ENCODE data around the gene ANXA2R. TPM values are rescaled to one million over a fixed set of nuclear protein-coding genes. Genes with fewer than 3 reads are reported as not detected.
"Not testable (repeated sequence)": the region's sequence is repeated elsewhere in the genome, so short reads cannot be mapped to it uniquely, and the experiment has no call there.

ANXA2R gene
- total and polyA plus RNA-seq, 4 donors, result 0.49 to 2.0 (median 0.71) TPM

DNA sequence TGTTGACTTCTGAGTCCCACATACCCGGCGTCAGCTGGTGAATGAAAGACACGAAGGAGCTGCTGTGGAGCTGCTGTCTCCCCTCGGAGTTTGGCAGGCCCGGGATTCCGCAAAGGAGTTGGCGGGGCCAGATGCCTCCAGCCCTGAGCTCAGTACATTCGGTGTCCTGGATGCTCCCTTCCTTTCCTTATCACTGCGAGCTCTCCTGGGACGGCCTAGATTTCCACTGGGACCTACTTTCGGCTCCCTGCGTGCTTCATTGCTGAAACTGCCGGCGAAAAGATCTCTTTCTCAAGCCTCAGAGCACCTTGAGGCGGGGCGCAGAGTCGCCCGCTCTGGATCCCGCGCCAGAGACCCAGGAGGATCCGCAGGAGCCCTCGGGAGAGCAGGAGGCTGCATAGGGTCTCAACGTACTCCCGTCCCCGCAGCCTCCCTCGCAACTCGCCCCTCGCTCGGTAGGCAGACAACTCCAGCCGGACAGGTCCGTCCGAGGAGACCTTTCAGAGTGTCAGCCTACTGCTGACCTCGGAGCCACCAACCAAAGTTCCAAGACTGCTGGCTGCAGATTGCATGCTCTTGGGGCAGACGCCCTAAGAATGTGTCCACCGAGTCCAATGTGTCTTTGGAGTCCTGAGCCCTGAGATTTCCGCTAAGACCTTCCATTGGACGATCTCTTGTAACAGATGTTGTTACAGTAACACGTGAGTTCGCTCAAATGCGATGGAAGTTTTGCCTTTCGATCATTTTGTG lies 6.1 kb downstream of the ANXA2R start:
- H3K9me3 ChIP-seq (ENCODE audit: control insufficient read depth in 4 of 4, low read length in 3 of 4), result peaks cover 0 to 7% (median 3%) of the 10 kb centered on the region in 4 donors
- WGBS, result 32% methylated on average over 41 of the region's 41 CpGs
- no peak overlapping the region for H3K9ac ChIP-seq (ENCODE audit: low read depth in 1 of 2, low read length in 2 of 2)
- H3K27ac ChIP-seq (ENCODE audit: low read depth in 1 of 2, low read length in 2 of 2), result no peak overlapping the region
- no peak for DNase-seq (ENCODE audit: low spot score)
- H3K27me3 ChIP-seq (ENCODE audit: control insufficient read depth in 4 of 4, insufficient read depth in 4 of 4, low read length in 3 of 4), result peaks cover 0 to 21% (median 6%) of the 10 kb centered on the region in 4 donors
- TF ChIP-seq RAD21 (IDR thresholded peaks at IDR 0.05) (no peak), HNF4G (IDR thresholded peaks at IDR 0.05) (no peak), RXRA (IDR thresholded peaks at IDR 0.05) (no peak), FOXA1 (IDR thresholded peaks at IDR 0.05) (no peak), SP1 (IDR thresholded peaks at IDR 0.05) (no peak), TAF1 (conservative IDR thresholded peaks at IDR 0.05) (no peak)
- TF ChIP-seq, protein P1, sequence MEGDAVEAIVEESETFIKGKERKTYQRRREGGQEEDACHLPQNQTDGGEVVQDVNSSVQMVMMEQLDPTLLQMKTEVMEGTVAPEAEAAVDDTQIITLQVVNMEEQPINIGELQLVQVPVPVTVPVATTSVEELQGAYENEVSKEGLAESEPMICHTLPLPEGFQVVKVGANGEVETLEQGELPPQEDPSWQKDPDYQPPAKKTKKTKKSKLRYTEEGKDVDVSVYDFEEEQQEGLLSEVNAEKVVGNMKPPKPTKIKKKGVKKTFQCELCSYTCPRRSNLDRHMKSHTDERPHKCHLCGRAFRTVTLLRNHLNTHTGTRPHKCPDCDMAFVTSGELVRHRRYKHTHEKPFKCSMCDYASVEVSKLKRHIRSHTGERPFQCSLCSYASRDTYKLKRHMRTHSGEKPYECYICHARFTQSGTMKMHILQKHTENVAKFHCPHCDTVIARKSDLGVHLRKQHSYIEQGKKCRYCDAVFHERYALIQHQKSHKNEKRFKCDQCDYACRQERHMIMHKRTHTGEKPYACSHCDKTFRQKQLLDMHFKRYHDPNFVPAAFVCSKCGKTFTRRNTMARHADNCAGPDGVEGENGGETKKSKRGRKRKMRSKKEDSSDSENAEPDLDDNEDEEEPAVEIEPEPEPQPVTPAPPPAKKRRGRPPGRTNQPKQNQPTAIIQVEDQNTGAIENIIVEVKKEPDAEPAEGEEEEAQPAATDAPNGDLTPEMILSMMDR (IDR thresholded peaks at IDR 0.05; ENCODE audit: low read depth, low read length, missing input control), result no peak
- H3K4me1 ChIP-seq (ENCODE audit: control insufficient read depth in 4 of 4, insufficient read depth in 4 of 4, low read length in 3 of 4), result peaks cover 0 to 15% (median 9%) of the 10 kb centered on the region in 4 donors
- H3K4me3 ChIP-seq (ENCODE audit: low read depth in 1 of 3, low read length in 3 of 3), result no peak overlapping the region
- no peaks in the 10 kb centered on the region for H3K36me3 ChIP-seq (ENCODE audit: control insufficient read depth in 4 of 4, insufficient read depth in 3 of 4, low read depth in 1 of 4, low read length in 3 of 4)

DNA sequence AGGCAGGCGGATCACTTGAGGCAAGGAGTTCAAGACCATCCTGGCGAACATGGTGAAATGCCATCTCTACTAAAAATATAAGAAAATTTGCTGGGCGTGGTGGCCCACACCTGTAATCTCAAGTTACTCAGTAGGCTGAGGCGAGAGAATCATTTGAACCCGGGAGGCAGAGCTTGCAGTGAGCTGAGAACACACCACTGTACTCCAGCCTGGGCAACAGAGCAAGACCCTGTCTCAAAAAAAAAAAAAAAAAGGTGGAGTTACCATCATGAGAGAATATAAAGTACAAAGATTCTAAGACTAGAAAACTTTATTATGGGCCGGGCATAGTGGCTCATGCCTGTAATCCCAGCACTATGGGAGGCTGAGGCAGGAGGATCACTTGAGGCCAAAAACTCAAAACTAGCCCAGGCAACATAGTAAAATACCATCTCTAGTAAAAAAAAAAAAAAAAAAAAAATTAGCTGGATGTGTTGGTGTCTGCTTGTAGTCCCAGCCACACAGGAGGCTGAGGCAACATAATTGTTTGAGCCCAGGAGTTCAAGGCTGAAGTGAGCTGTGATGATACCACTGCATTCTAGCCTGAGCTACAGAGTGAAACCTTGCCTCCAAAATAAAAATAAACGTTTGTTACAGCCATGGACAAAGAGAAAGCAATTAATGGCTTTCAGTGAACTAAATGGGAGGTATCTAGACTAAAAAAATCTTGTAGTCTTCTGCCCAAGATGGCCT lies 12.9 kb downstream of the ANXA2R start:
- Histone ChIP-seq H3K27me3 (ENCODE audit: control insufficient read depth in 4 of 4, insufficient read depth in 4 of 4, low read length in 3 of 4) (peaks cover 0 to 6% (median under 1%) of the 10 kb centered on the region in 4 donors), H3K36me3 (ENCODE audit: control insufficient read depth in 4 of 4, insufficient read depth in 3 of 4, low read depth in 1 of 4, low read length in 3 of 4) (no peaks in the 10 kb centered on the region), H3K9me3 (ENCODE audit: control insufficient read depth in 4 of 4, low read length in 3 of 4) (no peaks in the 10 kb centered on the region), H3K9ac (ENCODE audit: low read depth in 1 of 2, low read length in 2 of 2) (no peak overlapping the region), H3K4me1 (ENCODE audit: control insufficient read depth in 4 of 4, insufficient read depth in 4 of 4, low read length in 3 of 4) (no peaks in the 10 kb centered on the region), H3K27ac (ENCODE audit: low read depth in 1 of 2, low read length in 2 of 2) (no peak overlapping the region), H3K4me3 (ENCODE audit: low read depth in 1 of 3, low read length in 3 of 3) (no peak overlapping the region)
- TF ChIP-seq RXRA (IDR thresholded peaks at IDR 0.05) (no peak), GABPA (IDR thresholded peaks at IDR 0.05 in 1 of 2, conservative IDR thresholded peaks at IDR 0.05 in 1 of 2) (no peak), FOXA2 (IDR thresholded peaks at IDR 0.05) (no peak), EGR1 (IDR thresholded peaks at IDR 0.05; ENCODE audit: low read depth in 2 of 2) (no peak), TAF1 (conservative IDR thresholded peaks at IDR 0.05) (no peak), YY1 (IDR thresholded peaks at IDR 0.05) (no peak), HNF4G (IDR thresholded peaks at IDR 0.05) (no peak)
- TF ChIP-seq, protein P2, sequence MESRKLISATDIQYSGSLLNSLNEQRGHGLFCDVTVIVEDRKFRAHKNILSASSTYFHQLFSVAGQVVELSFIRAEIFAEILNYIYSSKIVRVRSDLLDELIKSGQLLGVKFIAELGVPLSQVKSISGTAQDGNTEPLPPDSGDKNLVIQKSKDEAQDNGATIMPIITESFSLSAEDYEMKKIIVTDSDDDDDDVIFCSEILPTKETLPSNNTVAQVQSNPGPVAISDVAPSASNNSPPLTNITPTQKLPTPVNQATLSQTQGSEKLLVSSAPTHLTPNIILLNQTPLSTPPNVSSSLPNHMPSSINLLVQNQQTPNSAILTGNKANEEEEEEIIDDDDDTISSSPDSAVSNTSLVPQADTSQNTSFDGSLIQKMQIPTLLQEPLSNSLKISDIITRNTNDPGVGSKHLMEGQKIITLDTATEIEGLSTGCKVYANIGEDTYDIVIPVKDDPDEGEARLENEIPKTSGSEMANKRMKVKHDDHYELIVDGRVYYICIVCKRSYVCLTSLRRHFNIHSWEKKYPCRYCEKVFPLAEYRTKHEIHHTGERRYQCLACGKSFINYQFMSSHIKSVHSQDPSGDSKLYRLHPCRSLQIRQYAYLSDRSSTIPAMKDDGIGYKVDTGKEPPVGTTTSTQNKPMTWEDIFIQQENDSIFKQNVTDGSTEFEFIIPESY (IDR thresholded peaks at IDR 0.05), result no peak
- WGBS, result 80% methylated on average over 7 of the region's 7 CpGs
- DNase-seq (ENCODE audit: low spot score), result no peak

DNA sequence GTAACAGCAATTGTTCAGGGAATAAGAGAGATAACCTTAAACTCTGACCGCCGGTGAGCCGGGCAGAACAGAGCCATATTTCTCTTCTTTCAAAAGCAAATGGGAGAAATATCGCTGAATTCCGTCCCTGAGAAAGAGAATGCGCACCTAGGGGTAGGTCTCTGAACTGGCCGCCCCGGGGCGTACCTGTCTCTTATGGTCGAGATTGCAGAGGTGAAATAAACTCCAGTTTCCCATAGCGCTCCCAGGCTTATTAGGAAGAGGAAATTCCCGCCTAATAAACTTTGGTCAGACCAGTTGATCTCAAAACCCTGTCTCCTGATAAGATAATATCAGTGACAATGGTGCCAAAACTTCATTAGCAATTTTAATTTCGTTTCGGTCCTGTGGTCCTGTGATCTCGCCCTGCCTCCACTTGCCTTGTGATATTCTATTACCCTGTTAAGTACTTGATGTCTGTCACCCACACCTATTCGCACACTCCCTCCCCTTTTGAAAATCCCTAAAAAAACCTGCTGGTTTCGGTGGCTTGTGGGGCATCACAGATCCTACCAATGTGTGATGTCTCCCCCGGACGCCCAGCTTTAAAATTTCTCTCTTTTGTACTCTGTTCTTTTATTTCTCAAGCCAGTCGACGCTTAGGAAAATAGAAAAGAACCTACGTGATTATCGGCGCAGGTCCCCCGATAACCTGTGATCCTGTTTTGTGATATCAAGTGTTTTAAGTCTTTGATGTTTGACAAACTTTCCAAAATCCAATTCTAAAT lies 14.8 kb downstream of the ANXA2R start:
- H3K4me1 ChIP-seq (ENCODE audit: control insufficient read depth in 4 of 4, insufficient read depth in 4 of 4, low read length in 3 of 4); H3K27ac ChIP-seq (ENCODE audit: low read depth in 1 of 2, low read length in 2 of 2); H3K27me3 ChIP-seq (ENCODE audit: control insufficient read depth in 4 of 4, insufficient read depth in 4 of 4, low read length in 3 of 4); H3K4me3 ChIP-seq (ENCODE audit: low read depth in 1 of 3, low read length in 3 of 3); H3K36me3 ChIP-seq (ENCODE audit: control insufficient read depth in 4 of 4, insufficient read depth in 3 of 4, low read depth in 1 of 4, low read length in 3 of 4); H3K9ac ChIP-seq (ENCODE audit: low read depth in 1 of 2, low read length in 2 of 2); H3K9me3 ChIP-seq (ENCODE audit: control insufficient read depth in 4 of 4, low read length in 3 of 4); DNase-seq (ENCODE audit: low spot score): not testable (repeated sequence)
- WGBS, result 44% methylated on average over 25 of the region's 25 CpGs

Data from liver (tissue), 9 donors.